GM12878 (cell line): Measurements from ENCODE around the gene SCAMP5. TPM values are rescaled to one million over a fixed set of nuclear protein-coding genes. Genes with fewer than 3 reads are reported as not detected.
A peak's percentile ranks its signal among the peaks of the same experiment; 100 is the strongest.

Experiments
- ATAC-seq: fragments of 200-7000 bp; cut with Tn5 transposase; 3 replicates; pipeline ENCODE4 v1.9.1; 2020; ENCODE audit warnings: mild to moderate bottlenecking, moderate library complexity
- BruUV-seq: library from RNA; stranded (reverse); fragments of 400-500 nt; replicated peaks from 2 replicates; lab custom pipeline; 2021; lab: Mats Ljungman, UMichigan
- CTCF ChIA-PET: fragments of 300-600 bp; sonication (Branson Sonifier 250); formaldehyde crosslinking; extraction: SDS; loops from one replicate; lab custom pipeline; 2021; ENCODE audit warnings: inconsistent platforms; lab: Yijun Ruan, JAX
- POLR2A ChIA-PET: fragments of 350-600 bp; formaldehyde crosslinking; extraction: SDS; loops from one replicate; lab custom pipeline; 2021; ENCODE audit warnings: inconsistent platforms; lab: Charles Lee
- RAD21 ChIA-PET: fragments of 300-600 bp; sonication (Branson Sonifier 250); formaldehyde crosslinking; loops from one replicate; lab custom pipeline; 2023; ENCODE audit warnings: antibody characterized with exemption; ENCODE audit not compliant: unreplicated experiment; lab: Charles Lee
- SMC1A ChIA-PET: fragments of 300-600 bp; sonication (Branson Sonifier 250); formaldehyde crosslinking; loops from one replicate; lab custom pipeline; 2023; ENCODE audit not compliant: unreplicated experiment, uncharacterized antibody; lab: Charles Lee
- DNase-seq: peaks from one replicate; pipeline ENCODE4 v3.0.0-alpha.2; 2011; ENCODE audit warnings: low read depth, low spot score
- FAIRE-seq: peaks from 3 replicates; lab custom pipeline; 2011; peaks lifted over from hg19 to GRCh38; lab: Jason Lieb, UNC
- H2AFZ ChIP-seq: 2 replicates; pipeline ENCODE4 v1.6.0; 2011; ENCODE audit warnings: low read depth, low read length, control low read depth; ENCODE audit not compliant: control insufficient read depth
- H3K27ac ChIP-seq: 2 replicates; pipeline ENCODE4 v1.5.1; 2011; ENCODE audit warnings: control low read depth; ENCODE audit not compliant: control insufficient read depth, insufficient read depth
- H3K27me3 ChIP-seq, 2 experiments: replicated peaks in 1 of 2; 2 replicates each; pipeline versions ENCODE4 v1.6.0 to v1.6.1; 2011; ENCODE audit warnings: low read length in 1 of 2; ENCODE audit not compliant: control insufficient read depth in 2 of 2, insufficient read depth in 2 of 2
- H3K36me3 ChIP-seq, 2 experiments: 2 replicates each; pipeline ENCODE4 v1.5.1; 2011; ENCODE audit warnings: low read length in 1 of 2; ENCODE audit not compliant: control insufficient read depth in 2 of 2, insufficient read depth in 2 of 2
- H3K4me1 ChIP-seq: 2 replicates; pipeline ENCODE4 v1.6.1; 2011; ENCODE audit warnings: mild to moderate bottlenecking, low read length, moderate library complexity, mixed read lengths; ENCODE audit not compliant: control insufficient read depth, insufficient read depth
- H3K4me2 ChIP-seq: 2 replicates; pipeline ENCODE4 v1.6.0; 2011; ENCODE audit warnings: control low read depth; ENCODE audit not compliant: control insufficient read depth, insufficient read depth
- H3K4me3 ChIP-seq: fragments of 200-600 bp; sonication (generic); 2 replicates; pipeline ENCODE4 v1.5.1; 2016
- H3K79me2 ChIP-seq: 2 replicates; pipeline ENCODE4 v1.6.0; 2011; ENCODE audit warnings: low read length; ENCODE audit not compliant: control insufficient read depth, insufficient read depth
- H3K9ac ChIP-seq: 2 replicates; pipeline ENCODE4 v1.8.0; 2011; ENCODE audit warnings: low read length, control low read depth, mixed read lengths; ENCODE audit not compliant: control insufficient read depth, insufficient read depth
- H3K9me3 ChIP-seq: replicated peaks from 3 replicates; pipeline ENCODE4 v1.5.1; 2011; ENCODE audit warnings: mild to moderate bottlenecking, low read length; ENCODE audit not compliant: control insufficient read depth, insufficient read depth
- H4K20me1 ChIP-seq: 2 replicates; pipeline ENCODE4 v1.6.0; 2011; ENCODE audit not compliant: control insufficient read depth, insufficient read depth
- IKZF1 ChIP-seq: fragments of 450-650 bp; conservative IDR thresholded peaks from 2 replicates; pipeline ENCODE4 v1.6.1; 2017; ENCODE audit warnings: antibody characterized with exemption, mild to moderate bottlenecking
- NKRF ChIP-seq: fragments of 450-650 bp; conservative IDR thresholded peaks from 2 replicates; pipeline ENCODE4 v1.6.1; 2017; ENCODE audit warnings: mild to moderate bottlenecking, moderate library complexity
- NR2C1 ChIP-seq: fragments of 450-650 bp; IDR thresholded peaks from 2 replicates; pipeline ENCODE4 v1.6.1; 2017; ENCODE audit warnings: antibody characterized with exemption, mild to moderate bottlenecking, moderate library complexity
- POLR2A ChIP-seq: IDR thresholded peaks from 2 replicates; pipeline ENCODE4 v1.6.1; 2011; ENCODE audit warnings: low read depth, mild to moderate bottlenecking, low read length
- RUNX3 ChIP-seq: IDR thresholded peaks from 2 replicates; pipeline ENCODE4 v1.6.1; 2012; ENCODE audit warnings: low read length, inconsistent platforms
- SPI1 ChIP-seq: IDR thresholded peaks from 2 replicates; pipeline ENCODE4 v1.6.1; 2011; ENCODE audit warnings: low read depth, mild to moderate bottlenecking, low read length, moderate library complexity, borderline replicate concordance; ENCODE audit not compliant: insufficient read depth
- TCF3 ChIP-seq: IDR thresholded peaks from 2 replicates; pipeline ENCODE4 v1.6.1; 2012; ENCODE audit warnings: low read depth, mild to moderate bottlenecking, low read length, borderline replicate concordance; ENCODE audit not compliant: insufficient read depth
- ZBTB4 ChIP-seq: fragments of 450-650 bp; formaldehyde crosslinking; IDR thresholded peaks from 2 replicates; pipeline ENCODE4 v1.4.0; 2022; ENCODE audit warnings: mild to moderate bottlenecking, moderate library complexity
- ZNF207 ChIP-seq: fragments of 450-650 bp; IDR thresholded peaks from 2 replicates; pipeline ENCODE4 v1.6.1; 2014; ENCODE audit warnings: antibody characterized with exemption, mild to moderate bottlenecking, borderline replicate concordance
- ZNF217 ChIP-seq: fragments of 450-650 bp; IDR thresholded peaks from 2 replicates; pipeline ENCODE4 v1.6.1; 2017; ENCODE audit warnings: antibody characterized with exemption, mild to moderate bottlenecking
- ZNF384 ChIP-seq: IDR thresholded peaks from 2 replicates; pipeline ENCODE4 v1.6.1; 2012; ENCODE audit warnings: low read depth, mild to moderate bottlenecking, low read length, improper control_type of control experiment, borderline replicate concordance
- WGBS: methylation state at CpG from one replicate; pipeline ENCODE4 v1.1.6; 2016; ENCODE audit warnings: low lambda C conversion rate; ENCODE audit not compliant: insufficient replicate concordance, insufficient coverage; ENCODE audit errors: missing lambda C conversion rate; 5-methylcytosine and 5-hydroxymethylcytosine counted together
- in situ Hi-C: fragments of 300-500 bp; cut with MboI; formaldehyde crosslinking; loops from 9 replicates; pipeline ENCODE4 v1.14.3; 2018; ENCODE audit warnings: mixed read lengths
- intact Hi-C: fragments of 100-400 bp; cut with micrococcal nuclease; formaldehyde crosslinking; loops from one replicate; pipeline ENCODE4 v1.14.2; 2022; ENCODE audit not compliant: unreplicated experiment
- polyA plus RNA-seq, 11 experiments: library from polyadenylated mRNA; depleted of rRNA in 4 of 11; unstranded in 6 of 11; stranded (reverse) in 5 of 11; fragments of >200 nt; fragmentation: Nextera tagmentation in 4 of 11; fragmentation: Illumina TruSeq in 1 of 11; extraction: Ambion mirVana in 4 of 11; extraction: Trizol in 1 of 11; gene quantifications; 1 replicate in 1 of 11; 2 replicates in 10 of 11; pipeline versions ENCODE4 v1.2.1 to v1.2.3, GENCODE V29; 2011 to 2016; ENCODE audit warnings: inconsistent platforms in 2 of 11, missing spikeins in 2 of 11, low read depth in 1 of 11
- total RNA-seq, 4 experiments: library from RNA; depleted of rRNA in 3 of 4; stranded (reverse); fragments of >200 nt in 3 of 4; fragmentation: Illumina TruSeq in 1 of 4; extraction: Trizol in 1 of 4; gene quantifications; 2 replicates each; pipeline versions ENCODE4 v1.2.1 to v1.2.3, GENCODE V29; 2013 to 2021
- TF ChIP-seq, protein P1 (sequence below): IDR thresholded peaks from 2 replicates; pipeline ENCODE4 v1.6.1; 2012; ENCODE audit warnings: low read depth, low read length, improper control_type of control experiment
- TF ChIP-seq, protein P2 (sequence below): fragments of 450-650 bp; formaldehyde crosslinking; IDR thresholded peaks from 2 replicates; pipeline ENCODE4 v1.4.0; 2020; ENCODE audit warnings: mild to moderate bottlenecking, moderate library complexity

SCAMP5 gene
- total and polyA plus RNA-seq, 10 of the 15 experiments (the other 5 are each of a cell fraction or from before 2014, with no cell fraction given), result 1.6 to 41.6 (median 16.9) TPM

- no peaks in the 10 kb centered on the region for H4K20me1 ChIP-seq
- in situ Hi-C loops, result no loop called here
- ChIA-PET POLR2A (interaction anchor here (0.8 to 1.3 kb wide), 4 partner anchors 11 to 73 kb away, joined by 3 to 5 read pairs (median 4); no protein-coding TSS in a partner anchor), CTCF (interaction anchor here (0.8 to 1.9 kb wide), 6 partner anchors 28 to 72 kb away, joined by 3 to 6 read pairs (median 4); partner anchors contain the start of gene SCAMP5), SMC1A (interaction anchor here (0.6 to 1.3 kb wide), 2 partner anchors 12 to 23 kb away, joined by 3 to 6 read pairs; no protein-coding TSS in a partner anchor), RAD21 (interaction anchor here (0.7 to 1.6 kb wide), 9 partner anchors 9 to 416 kb away, joined by 3 to 4 read pairs (median 3); partner anchors contain the start of genes ARID3B and C15orf39)
- H3K4me3 ChIP-seq, result peak within 1 kb of the TSS; percentile 65
- no peaks in the 10 kb centered on the region for H3K36me3 ChIP-seq
- no peak within 1 kb of the TSS for H3K27ac ChIP-seq
- H3K9me3 ChIP-seq, result no peaks in the 10 kb centered on the region
- ATAC-seq (peak; percentile 94), DNase-seq (no peak), FAIRE-seq (no peak)
- no TSS peak for BruUV-seq
- peaks cover 30% of the 10 kb centered on the region for H3K4me1 ChIP-seq
- peaks cover 8 to 17% of the 10 kb centered on the region in 2 experiments for H3K27me3 ChIP-seq
- peak within 1 kb of the TSS; percentile 69 for H2AFZ ChIP-seq
- intact Hi-C loops, result loop anchor here (5.0 kb wide), 2 partner anchors 50 to 245 kb away; partner anchors contain the start of gene C15orf39
- H3K9ac ChIP-seq, result peak within 1 kb of the TSS; percentile 32
- H3K79me2 ChIP-seq, result no peaks in the 10 kb centered on the region; the same call in 1 of the 2 replicates
- peak within 1 kb of the TSS; percentile 88 for H3K4me2 ChIP-seq
- WGBS, result 2% methylated on average over 75 of the region's 83 CpGs
- TF ChIP-seq NR2C1 (no peak), NKRF (0 out of 2 replicates have a peak, but pooled peaks have one; percentile 55), IKZF1 (peak; percentile 38; the same call in 1 of the 2 replicates), ZNF217 (no peak), ZNF207 (no peak), POLR2A (peak; percentile 76), RUNX3 (no peak), SPI1 (no peak), ZNF384 (no peak), TCF3 (no peak), ZBTB4 (no peak)
- TF ChIP-seq, protein P1, sequence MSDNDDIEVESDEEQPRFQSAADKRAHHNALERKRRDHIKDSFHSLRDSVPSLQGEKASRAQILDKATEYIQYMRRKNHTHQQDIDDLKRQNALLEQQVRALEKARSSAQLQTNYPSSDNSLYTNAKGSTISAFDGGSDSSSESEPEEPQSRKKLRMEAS, result no peak
- TF ChIP-seq, protein P2, sequence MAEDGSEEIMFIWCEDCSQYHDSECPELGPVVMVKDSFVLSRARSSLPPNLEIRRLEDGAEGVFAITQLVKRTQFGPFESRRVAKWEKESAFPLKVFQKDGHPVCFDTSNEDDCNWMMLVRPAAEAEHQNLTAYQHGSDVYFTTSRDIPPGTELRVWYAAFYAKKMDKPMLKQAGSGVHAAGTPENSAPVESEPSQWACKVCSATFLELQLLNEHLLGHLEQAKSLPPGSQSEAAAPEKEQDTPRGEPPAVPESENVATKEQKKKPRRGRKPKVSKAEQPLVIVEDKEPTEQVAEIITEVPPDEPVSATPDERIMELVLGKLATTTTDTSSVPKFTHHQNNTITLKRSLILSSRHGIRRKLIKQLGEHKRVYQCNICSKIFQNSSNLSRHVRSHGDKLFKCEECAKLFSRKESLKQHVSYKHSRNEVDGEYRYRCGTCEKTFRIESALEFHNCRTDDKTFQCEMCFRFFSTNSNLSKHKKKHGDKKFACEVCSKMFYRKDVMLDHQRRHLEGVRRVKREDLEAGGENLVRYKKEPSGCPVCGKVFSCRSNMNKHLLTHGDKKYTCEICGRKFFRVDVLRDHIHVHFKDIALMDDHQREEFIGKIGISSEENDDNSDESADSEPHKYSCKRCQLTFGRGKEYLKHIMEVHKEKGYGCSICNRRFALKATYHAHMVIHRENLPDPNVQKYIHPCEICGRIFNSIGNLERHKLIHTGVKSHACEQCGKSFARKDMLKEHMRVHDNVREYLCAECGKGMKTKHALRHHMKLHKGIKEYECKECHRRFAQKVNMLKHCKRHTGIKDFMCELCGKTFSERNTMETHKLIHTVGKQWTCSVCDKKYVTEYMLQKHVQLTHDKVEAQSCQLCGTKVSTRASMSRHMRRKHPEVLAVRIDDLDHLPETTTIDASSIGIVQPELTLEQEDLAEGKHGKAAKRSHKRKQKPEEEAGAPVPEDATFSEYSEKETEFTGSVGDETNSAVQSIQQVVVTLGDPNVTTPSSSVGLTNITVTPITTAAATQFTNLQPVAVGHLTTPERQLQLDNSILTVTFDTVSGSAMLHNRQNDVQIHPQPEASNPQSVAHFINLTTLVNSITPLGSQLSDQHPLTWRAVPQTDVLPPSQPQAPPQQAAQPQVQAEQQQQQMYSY (CRISPR knock-in tag), result no peak
Measured at GRCh38 chr15:74956648-74957475, 38.5 kb upstream of the SCAMP5 start, which contains the start of gene RPP25. Gene RPP25, minus strand, starts transcription at chr15:74956772. Its CDS starts 189 bp downstream, at chr15:74956583.
